ENCODE measurements around the gene SYTL5. TPM values are rescaled to one million over a fixed set of nuclear protein-coding genes. Genes with fewer than 3 reads are reported as not detected.

Gene SYTL5
- total RNA-seq, 1 donor from 2014 or later, result not detected

- Mint-ChIP-seq H3K27ac (no peak overlapping the region), H3K9me3 (no peaks in the 10 kb centered on the region), H3K27me3 (ENCODE audit: low read depth) (peaks cover 2% of the 10 kb centered on the region), H3K36me3 (ENCODE audit: low read depth) (no peaks in the 10 kb centered on the region), H3K4me3 (ENCODE audit: low read depth) (no peak overlapping the region), H3K4me1 (ENCODE audit: low read depth) (no peaks in the 10 kb centered on the region)
- intact Hi-C loops (cut with micrococcal nuclease), result no loop called here
- no peak for DNase-seq (ENCODE audit: low spot score)
Measured at GRCh38 chrX:38080808-38081207, 74.5 kb downstream of the SYTL5 start.

GRCh38 chrX:38081909-38082308, 75.6 kb downstream of the SYTL5 start:
- intact Hi-C loops (cut with micrococcal nuclease), result no loop called here
- Mint-ChIP-seq H3K9me3 (no peaks in the 10 kb centered on the region), H3K4me1 (ENCODE audit: low read depth) (no peaks in the 10 kb centered on the region), H3K4me3 (ENCODE audit: low read depth) (no peak overlapping the region), H3K27ac (no peak overlapping the region), H3K36me3 (ENCODE audit: low read depth) (no peaks in the 10 kb centered on the region), H3K27me3 (ENCODE audit: low read depth) (peaks cover 2% of the 10 kb centered on the region)
- no peak for DNase-seq (ENCODE audit: low spot score)

GRCh38 chrX:38082309-38082708, 76.0 kb downstream of the SYTL5 start:
- Mint-ChIP-seq H3K27ac (no peak overlapping the region), H3K9me3 (no peaks in the 10 kb centered on the region)

GRCh38 chrX:38085813-38086212, 79.5 kb downstream of the SYTL5 start:
- intact Hi-C loops (cut with micrococcal nuclease), result no loop called here
- peaks cover 2% of the 10 kb centered on the region for H3K27me3 Mint-ChIP-seq (ENCODE audit: low read depth)
- peaks cover 8% of the 10 kb centered on the region for H3K4me1 Mint-ChIP-seq (ENCODE audit: low read depth)

More at GRCh38 chrX:38082309-38082708, 76.0 kb downstream of the SYTL5 start:
- Mint-ChIP-seq H3K36me3 (ENCODE audit: low read depth) (no peaks in the 10 kb centered on the region), H3K4me1 (ENCODE audit: low read depth) (no peaks in the 10 kb centered on the region), H3K27me3 (ENCODE audit: low read depth) (peaks cover 2% of the 10 kb centered on the region), H3K4me3 (ENCODE audit: low read depth) (no peak overlapping the region)
- DNase-seq (ENCODE audit: low spot score), result no peak
- intact Hi-C loops (cut with micrococcal nuclease), result no loop called here

GRCh38 chrX:38086451-38087215, 80.3 kb downstream of the SYTL5 start:
- Mint-ChIP-seq H3K27ac (no peak overlapping the region), H3K4me3 (ENCODE audit: low read depth) (no peak overlapping the region), H3K27me3 (ENCODE audit: low read depth) (peaks cover 2% of the 10 kb centered on the region), H3K36me3 (ENCODE audit: low read depth) (no peaks in the 10 kb centered on the region), H3K9me3 (no peaks in the 10 kb centered on the region), H3K4me1 (ENCODE audit: low read depth) (peaks cover 8% of the 10 kb centered on the region)
- DNase-seq (ENCODE audit: low spot score), result no peak
- intact Hi-C loops (cut with micrococcal nuclease), result no loop called here

More at GRCh38 chrX:38085813-38086212, 79.5 kb downstream of the SYTL5 start:
- no peaks in the 10 kb centered on the region for H3K36me3 Mint-ChIP-seq (ENCODE audit: low read depth)
- no peak overlapping the region for H3K27ac Mint-ChIP-seq
- no peak for DNase-seq (ENCODE audit: low spot score)
- no peak overlapping the region for H3K4me3 Mint-ChIP-seq (ENCODE audit: low read depth)
- no peaks in the 10 kb centered on the region for H3K9me3 Mint-ChIP-seq

- H3K27me3 Mint-ChIP-seq (ENCODE audit: low read depth), result no peaks in the 10 kb centered on the region
- intact Hi-C loops (cut with micrococcal nuclease), result no loop called here
- H3K4me3 Mint-ChIP-seq (ENCODE audit: low read depth), result no peak overlapping the region
- peaks cover 8% of the 10 kb centered on the region for H3K4me1 Mint-ChIP-seq (ENCODE audit: low read depth)
- no peaks in the 10 kb centered on the region for H3K9me3 Mint-ChIP-seq
- no peaks in the 10 kb centered on the region for H3K36me3 Mint-ChIP-seq (ENCODE audit: low read depth)
- DNase-seq (ENCODE audit: low spot score), result no peak
- H3K27ac Mint-ChIP-seq, result no peak overlapping the region
Measured at GRCh38 chrX:38087594-38087993, 81.2 kb downstream of the SYTL5 start.

- Mint-ChIP-seq H3K27me3 (ENCODE audit: low read depth) (no peaks in the 10 kb centered on the region), H3K27ac (no peak overlapping the region), H3K36me3 (ENCODE audit: low read depth) (no peaks in the 10 kb centered on the region), H3K9me3 (no peaks in the 10 kb centered on the region), H3K4me3 (ENCODE audit: low read depth) (no peak overlapping the region), H3K4me1 (ENCODE audit: low read depth) (peaks cover 8% of the 10 kb centered on the region)
- no peak for DNase-seq (ENCODE audit: low spot score)
- intact Hi-C loops (cut with micrococcal nuclease), result no loop called here
Measured at GRCh38 chrX:38089173-38089982, 83.0 kb downstream of the SYTL5 start.

GRCh38 chrX:38095971-38096529, 89.7 kb downstream of the SYTL5 start:
- Mint-ChIP-seq H3K36me3 (ENCODE audit: low read depth) (no peaks in the 10 kb centered on the region), H3K27me3 (ENCODE audit: low read depth) (no peaks in the 10 kb centered on the region), H3K4me1 (ENCODE audit: low read depth) (peaks cover 3% of the 10 kb centered on the region), H3K4me3 (ENCODE audit: low read depth) (no peak overlapping the region), H3K9me3 (no peaks in the 10 kb centered on the region), H3K27ac (no peak overlapping the region)
- no peak for DNase-seq (ENCODE audit: low spot score)
- intact Hi-C loops (cut with micrococcal nuclease), result no loop called here

GRCh38 chrX:38099688-38100087, 93.3 kb downstream of the SYTL5 start:
- H3K36me3 Mint-ChIP-seq (ENCODE audit: low read depth), result no peaks in the 10 kb centered on the region

GRCh38 chrX:38102240-38102639, 95.9 kb downstream of the SYTL5 start:
- Mint-ChIP-seq H3K27me3 (ENCODE audit: low read depth) (no peaks in the 10 kb centered on the region), H3K27ac (no peak overlapping the region)

More at GRCh38 chrX:38099688-38100087, 93.3 kb downstream of the SYTL5 start:
- Mint-ChIP-seq H3K4me1 (ENCODE audit: low read depth) (peaks cover 9% of the 10 kb centered on the region), H3K9me3 (no peaks in the 10 kb centered on the region), H3K27me3 (ENCODE audit: low read depth) (no peaks in the 10 kb centered on the region), H3K4me3 (ENCODE audit: low read depth) (no peak overlapping the region), H3K27ac (no peak overlapping the region)
- DNase-seq (ENCODE audit: low spot score), result no peak
- intact Hi-C loops (cut with micrococcal nuclease), result no loop called here

GRCh38 chrX:38102875-38103274, 96.5 kb downstream of the SYTL5 start:
- no peak for DNase-seq (ENCODE audit: low spot score)
- H3K9me3 Mint-ChIP-seq, result no peaks in the 10 kb centered on the region
- H3K36me3 Mint-ChIP-seq (ENCODE audit: low read depth), result no peaks in the 10 kb centered on the region
- H3K4me1 Mint-ChIP-seq (ENCODE audit: low read depth), result peaks cover 6% of the 10 kb centered on the region
- intact Hi-C loops (cut with micrococcal nuclease), result no loop called here
- no peak overlapping the region for H3K4me3 Mint-ChIP-seq (ENCODE audit: low read depth)
- H3K27me3 Mint-ChIP-seq (ENCODE audit: low read depth), result no peaks in the 10 kb centered on the region
- no peak overlapping the region for H3K27ac Mint-ChIP-seq

More at GRCh38 chrX:38102240-38102639, 95.9 kb downstream of the SYTL5 start:
- intact Hi-C loops (cut with micrococcal nuclease), result no loop called here
- peaks cover 6% of the 10 kb centered on the region for H3K4me1 Mint-ChIP-seq (ENCODE audit: low read depth)
- no peak for DNase-seq (ENCODE audit: low spot score)
- H3K4me3 Mint-ChIP-seq (ENCODE audit: low read depth), result no peak overlapping the region
- H3K9me3 Mint-ChIP-seq, result no peaks in the 10 kb centered on the region
- H3K36me3 Mint-ChIP-seq (ENCODE audit: low read depth), result no peaks in the 10 kb centered on the region

GRCh38 chrX:38103857-38104812, 97.8 kb downstream of the SYTL5 start:
- no peaks in the 10 kb centered on the region for H3K36me3 Mint-ChIP-seq (ENCODE audit: low read depth)
- DNase-seq (ENCODE audit: low spot score), result no peak
- H3K27me3 Mint-ChIP-seq (ENCODE audit: low read depth), result no peaks in the 10 kb centered on the region
- no peak overlapping the region for H3K4me3 Mint-ChIP-seq (ENCODE audit: low read depth)
- intact Hi-C loops (cut with micrococcal nuclease), result no loop called here
- peaks cover 6% of the 10 kb centered on the region for H3K4me1 Mint-ChIP-seq (ENCODE audit: low read depth)
- no peak overlapping the region for H3K27ac Mint-ChIP-seq
- no peaks in the 10 kb centered on the region for H3K9me3 Mint-ChIP-seq
